GM19324 (cell line): ENCODE data around the gene TTC33.
"Not testable (repeated sequence)": the region's sequence is repeated elsewhere in the genome, so short reads cannot be mapped to it uniquely, and the experiment has no call there.

ENCODE experiments used
- ATAC-seq: cut with Tn5 transposase; IDR thresholded peaks from one replicate; pipeline ENCODE4 v1.9.1; 2021; ENCODE audit warnings: mild to moderate bottlenecking, moderate library complexity; ENCODE audit not compliant: unreplicated experiment, low FRiP score

The TTC33 gene

GRCh38 chr5:40660751-40661150, 95.0 kb downstream of the TTC33 start:
- no peak for ATAC-seq

GRCh38 chr5:40656766-40657165, 99.0 kb downstream of the TTC33 start:
- ATAC-seq = no peak

DNA sequence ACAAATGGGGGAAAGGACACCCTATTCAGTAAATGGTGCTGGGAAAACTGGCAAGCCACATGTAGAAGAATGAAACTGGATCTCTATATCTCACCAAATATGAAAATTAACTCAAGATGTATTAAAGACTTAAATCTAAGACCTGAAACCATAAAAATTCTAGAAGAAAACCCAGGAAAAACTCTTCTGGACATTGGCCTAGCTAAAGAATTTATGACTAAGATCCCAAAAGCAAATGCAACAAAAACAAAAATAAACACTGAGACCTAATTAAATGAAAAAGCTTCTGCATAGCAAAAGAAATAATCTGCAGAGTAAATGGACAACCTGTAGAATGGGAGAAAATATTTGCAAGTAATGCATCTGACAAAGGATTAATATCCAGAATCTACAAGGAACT, 99.7 kb downstream of the TTC33 start:
- not testable (repeated sequence) for ATAC-seq

- ATAC-seq = no peak
These were observed 100.6 kb downstream of the TTC33 start for GRCh38 chr5:40655138-40655537.

- ATAC-seq = no peak
These were observed 101.3 kb downstream of the TTC33 start for GRCh38 chr5:40654377-40654991.

DNA sequence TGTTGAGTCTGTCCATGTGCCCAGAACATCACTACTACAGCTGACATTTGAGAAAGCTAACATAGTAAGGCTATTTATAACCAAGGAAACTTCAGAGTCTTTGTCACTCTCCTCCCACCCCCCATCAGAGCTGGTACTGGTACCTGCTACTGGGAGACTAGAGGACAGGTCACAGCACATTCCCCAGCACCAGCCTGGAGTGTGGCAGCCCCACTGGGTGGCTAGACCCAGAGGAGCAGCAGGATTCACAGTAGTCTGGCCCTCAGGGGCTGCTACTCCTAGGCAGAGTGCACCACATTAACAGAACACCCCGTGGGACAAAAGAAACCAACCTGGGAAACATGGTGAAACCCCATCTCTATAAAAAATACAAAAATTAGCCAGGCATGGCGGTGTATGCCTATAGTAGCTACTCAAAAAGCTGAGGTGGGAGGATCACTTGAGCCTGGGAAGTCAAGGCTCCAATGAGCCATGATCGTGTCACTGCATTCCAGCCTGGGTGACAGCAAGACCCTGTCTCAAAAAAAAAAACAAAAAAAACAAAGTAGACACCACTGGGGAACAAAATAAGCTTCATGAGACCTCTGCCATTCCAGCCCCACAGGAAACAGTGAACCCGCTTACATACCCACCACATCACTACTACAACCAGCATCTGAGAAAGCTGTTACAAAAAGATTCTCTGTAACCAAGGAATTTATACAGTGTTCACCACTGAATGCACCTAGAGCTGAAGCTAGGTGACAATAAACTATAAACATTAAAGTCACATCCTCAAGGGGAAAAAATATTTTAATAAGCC, 102.3 kb downstream of the TTC33 start:
- ATAC-seq = peak; percentile 64

DNA sequence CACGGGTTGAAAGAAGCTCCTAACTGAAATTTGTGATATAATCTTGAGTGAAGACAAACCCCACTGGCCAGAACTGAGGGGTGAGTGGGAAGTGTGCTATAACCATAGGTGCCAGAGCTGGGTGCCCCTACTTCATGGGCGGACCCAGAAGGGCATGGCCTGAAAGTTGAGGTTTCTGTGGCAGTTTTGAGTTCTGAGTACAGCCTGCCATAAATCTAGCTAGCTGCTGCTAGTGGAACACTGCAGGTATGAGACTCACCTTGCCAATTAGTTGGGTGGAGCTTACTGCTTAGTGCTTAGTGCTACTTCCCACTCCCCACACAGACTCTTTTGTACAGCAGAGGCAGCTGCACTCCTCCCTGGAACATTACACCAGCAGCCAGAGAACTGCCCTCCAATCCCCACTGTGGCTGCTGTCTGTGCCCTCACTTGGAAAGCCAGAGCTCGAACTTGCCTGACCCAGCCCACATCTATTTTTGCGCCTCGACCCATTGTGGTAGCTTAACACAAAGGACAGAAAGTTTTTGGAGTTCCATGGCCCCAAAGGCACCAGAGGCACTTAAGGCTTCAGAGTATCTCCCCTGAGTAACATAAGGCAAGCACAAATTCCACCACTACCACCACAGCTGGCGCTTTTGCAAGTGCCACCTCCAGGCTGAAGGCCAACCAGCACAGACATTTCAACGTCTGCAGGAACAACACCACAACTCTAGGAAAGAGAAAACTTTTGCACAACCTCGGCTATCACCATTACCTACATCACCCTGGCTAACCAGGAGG, 103.1 kb downstream of the TTC33 start:
- ATAC-seq = peak; percentile 20

DNA sequence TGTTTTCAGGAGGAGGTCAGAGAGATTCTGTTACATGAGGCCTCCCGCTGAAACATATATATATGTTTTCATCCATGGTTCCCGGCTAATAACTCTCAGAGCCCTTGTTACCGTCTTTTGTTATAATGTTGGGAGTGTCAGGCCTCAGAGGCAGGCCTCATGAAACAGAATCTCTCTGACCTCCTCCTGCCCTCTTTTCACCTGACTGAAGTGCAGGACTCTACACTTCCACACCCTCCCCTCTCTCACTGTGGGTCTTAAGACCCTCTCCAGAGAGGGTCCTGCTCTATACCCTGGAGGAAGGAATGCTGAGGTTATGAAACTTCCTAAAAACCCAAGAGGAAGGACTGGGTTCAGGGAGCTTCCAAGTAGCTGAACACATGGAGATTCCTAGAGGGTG, 104.6 kb downstream of the TTC33 start:
- ATAC-seq = no peak

GRCh38 chr5:40649463-40650030, 106.2 kb downstream of the TTC33 start:
- ATAC-seq = no peak

DNA sequence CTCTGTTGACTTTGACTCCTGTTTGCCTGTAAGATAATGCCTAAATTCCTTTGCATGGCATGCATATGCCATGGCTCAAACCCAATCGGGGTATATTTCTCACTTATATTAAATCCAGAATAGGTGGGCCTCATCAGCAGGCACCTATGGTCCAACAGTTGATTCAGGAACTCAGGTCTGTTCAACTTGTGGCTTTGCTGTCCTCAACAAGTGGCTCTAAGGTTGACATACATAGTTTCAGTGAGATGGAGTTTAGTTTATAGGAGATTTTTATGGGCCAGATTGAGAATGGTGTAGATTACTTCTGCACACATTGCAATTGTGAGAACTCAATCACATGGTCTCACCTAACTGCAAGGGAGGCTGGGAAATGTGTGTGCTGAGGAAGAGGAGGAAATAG, 107.6 kb downstream of the TTC33 start:
- no peak for ATAC-seq

- ATAC-seq = no peak
These were observed 109.5 kb downstream of the TTC33 start for GRCh38 chr5:40646266-40646665.

DNA sequence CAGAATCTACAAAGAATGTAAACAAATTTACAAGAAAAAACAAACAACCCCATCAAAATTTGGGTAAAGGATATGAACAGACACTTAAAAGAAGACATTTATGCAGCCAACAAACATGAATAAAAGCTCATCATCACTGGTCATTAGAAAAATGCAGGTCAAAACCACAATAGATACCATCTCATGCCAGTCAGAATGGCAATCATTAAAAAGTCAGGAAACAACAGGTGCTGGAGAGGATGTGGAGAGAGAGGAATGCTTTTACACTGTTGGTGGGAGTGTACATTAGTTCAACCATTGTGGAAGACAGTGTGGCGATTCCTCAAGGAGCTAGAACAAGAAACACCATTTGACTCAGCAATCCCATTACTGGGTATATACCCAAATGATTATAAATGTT, 116.2 kb downstream of the TTC33 start:
- ATAC-seq = not testable (repeated sequence)

DNA sequence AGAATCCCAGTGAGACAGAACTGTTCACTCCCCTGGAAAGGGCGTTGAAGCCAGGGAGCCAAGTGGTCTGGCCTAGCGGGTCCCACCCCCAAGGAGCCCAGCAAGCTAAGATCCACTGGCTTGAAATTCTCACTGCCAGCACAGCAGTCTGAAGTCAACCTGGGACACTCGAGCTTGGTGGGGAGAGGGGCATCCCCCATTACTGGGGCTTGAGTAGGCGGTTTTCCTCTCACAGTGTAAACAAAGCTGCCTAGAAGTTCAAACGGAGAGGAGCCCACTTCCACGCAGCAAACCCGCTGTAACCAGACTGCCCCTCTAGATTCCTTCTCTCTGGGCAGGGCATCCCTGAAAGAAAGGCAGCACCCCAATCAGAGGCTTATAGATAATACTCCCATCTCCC, 121.2 kb downstream of the TTC33 start:
- ATAC-seq = no peak

DNA sequence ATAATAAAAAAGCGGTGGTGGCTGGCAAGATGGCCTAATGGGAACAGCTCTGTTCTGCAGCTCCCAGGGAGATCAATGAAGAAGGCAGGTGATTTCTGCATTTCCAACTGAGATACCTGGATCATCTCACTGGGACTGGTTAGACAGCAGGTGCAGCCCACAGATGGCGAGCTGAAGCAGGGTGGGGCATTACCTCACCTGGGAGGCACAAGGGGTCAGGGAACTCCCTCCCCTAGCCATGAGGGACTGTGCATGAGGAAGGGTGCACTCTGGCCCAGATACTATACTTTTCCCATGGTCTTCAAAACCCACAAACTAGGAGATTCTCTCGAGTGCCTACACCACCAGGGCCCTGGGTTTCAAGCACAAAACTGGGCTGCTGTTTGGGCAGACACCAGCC, 121.6 kb downstream of the TTC33 start:
- no peak for ATAC-seq

GRCh38 chr5:40631236-40631635, 124.5 kb downstream of the TTC33 start:
- no peak for ATAC-seq

DNA sequence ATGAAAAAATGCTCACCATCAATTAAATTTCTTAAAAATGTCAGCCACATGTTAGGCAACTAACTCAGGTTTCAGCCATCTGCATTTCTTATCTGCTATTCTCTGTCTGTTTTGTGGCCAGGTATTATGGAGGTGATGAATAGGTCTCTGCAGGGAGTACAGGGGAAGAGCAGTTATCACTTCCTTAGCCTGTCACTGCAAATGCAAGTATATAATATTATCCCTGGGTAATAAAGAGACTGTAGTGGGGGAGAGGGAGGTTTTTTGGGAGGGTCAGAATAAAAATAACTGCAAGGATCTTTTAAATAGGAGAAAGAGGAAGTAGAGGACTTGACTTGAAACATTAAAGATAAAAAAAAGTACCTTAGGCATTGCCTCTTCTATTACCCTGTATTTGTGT, 125.6 kb downstream of the TTC33 start:
- no peak for ATAC-seq

GRCh38 chr5:40628407-40628806, 127.4 kb downstream of the TTC33 start:
- no peak for ATAC-seq

GRCh38 chr5:40627706-40628105, 128.1 kb downstream of the TTC33 start:
- ATAC-seq = no peak

GRCh38 chr5:40626801-40627200, 129.0 kb downstream of the TTC33 start:
- no peak for ATAC-seq

GRCh38 chr5:40623480-40624420, 132.0 kb downstream of the TTC33 start:
- ATAC-seq = no peak
